Measurements from ENCODE around the gene NSRP1.
"Not testable (repeated sequence)": the region's sequence is repeated elsewhere in the genome, so short reads cannot be mapped to it uniquely, and the experiment has no call there.

The NSRP1 gene

DNA sequence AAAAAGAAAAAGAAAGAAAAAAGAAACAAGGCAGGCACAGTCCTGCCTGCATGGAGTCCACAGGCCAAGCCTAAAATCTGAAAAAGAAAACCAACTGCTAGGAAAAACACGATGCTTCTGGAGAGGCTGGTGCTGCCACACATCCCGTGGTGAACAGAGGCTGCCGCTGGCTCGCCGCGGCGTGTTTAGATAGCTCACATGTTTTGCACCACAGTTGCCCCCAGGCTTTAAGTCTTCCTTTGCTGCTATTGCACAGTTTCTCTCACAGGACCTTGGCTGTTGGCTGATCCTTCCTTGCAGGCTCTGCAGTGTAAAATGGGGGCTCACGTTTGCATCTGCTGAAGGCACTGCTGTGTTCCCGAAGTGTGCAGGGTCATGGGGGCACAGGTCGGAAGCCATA is 110.3 kb downstream of the NSRP1 start:
- no peak for DNase-seq (ENCODE audit: low read depth)
- TF ChIP-seq, protein P1, sequence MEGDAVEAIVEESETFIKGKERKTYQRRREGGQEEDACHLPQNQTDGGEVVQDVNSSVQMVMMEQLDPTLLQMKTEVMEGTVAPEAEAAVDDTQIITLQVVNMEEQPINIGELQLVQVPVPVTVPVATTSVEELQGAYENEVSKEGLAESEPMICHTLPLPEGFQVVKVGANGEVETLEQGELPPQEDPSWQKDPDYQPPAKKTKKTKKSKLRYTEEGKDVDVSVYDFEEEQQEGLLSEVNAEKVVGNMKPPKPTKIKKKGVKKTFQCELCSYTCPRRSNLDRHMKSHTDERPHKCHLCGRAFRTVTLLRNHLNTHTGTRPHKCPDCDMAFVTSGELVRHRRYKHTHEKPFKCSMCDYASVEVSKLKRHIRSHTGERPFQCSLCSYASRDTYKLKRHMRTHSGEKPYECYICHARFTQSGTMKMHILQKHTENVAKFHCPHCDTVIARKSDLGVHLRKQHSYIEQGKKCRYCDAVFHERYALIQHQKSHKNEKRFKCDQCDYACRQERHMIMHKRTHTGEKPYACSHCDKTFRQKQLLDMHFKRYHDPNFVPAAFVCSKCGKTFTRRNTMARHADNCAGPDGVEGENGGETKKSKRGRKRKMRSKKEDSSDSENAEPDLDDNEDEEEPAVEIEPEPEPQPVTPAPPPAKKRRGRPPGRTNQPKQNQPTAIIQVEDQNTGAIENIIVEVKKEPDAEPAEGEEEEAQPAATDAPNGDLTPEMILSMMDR (conservative IDR thresholded peaks at IDR 0.05; ENCODE audit: low read length) = no peak
- H3K4me3 ChIP-seq (ENCODE audit: low read length) = no peak overlapping the region

DNA sequence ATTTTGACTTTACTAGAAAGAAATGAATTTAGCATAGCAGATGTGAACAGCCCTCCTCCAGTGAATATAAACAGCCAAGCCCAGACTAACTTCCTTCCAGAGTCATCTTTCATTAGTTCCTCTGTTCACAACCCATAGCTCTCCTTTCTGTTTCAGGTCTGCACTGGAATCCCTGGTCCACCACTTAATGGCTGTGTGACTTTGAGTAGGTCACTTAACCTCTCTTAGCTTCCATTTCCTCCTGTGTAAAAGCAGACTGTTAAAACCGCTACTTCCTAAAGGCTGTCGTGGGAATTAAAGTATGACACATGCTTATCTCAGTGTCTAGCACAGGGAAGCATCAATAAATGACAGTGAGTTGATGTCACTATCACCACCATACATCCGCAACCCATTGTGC is 111.4 kb downstream of the NSRP1 start:
- H3K4me3 ChIP-seq (ENCODE audit: low read length) = no peak overlapping the region
- TF ChIP-seq, protein P1 (conservative IDR thresholded peaks at IDR 0.05; ENCODE audit: low read length) = no peak

DNA sequence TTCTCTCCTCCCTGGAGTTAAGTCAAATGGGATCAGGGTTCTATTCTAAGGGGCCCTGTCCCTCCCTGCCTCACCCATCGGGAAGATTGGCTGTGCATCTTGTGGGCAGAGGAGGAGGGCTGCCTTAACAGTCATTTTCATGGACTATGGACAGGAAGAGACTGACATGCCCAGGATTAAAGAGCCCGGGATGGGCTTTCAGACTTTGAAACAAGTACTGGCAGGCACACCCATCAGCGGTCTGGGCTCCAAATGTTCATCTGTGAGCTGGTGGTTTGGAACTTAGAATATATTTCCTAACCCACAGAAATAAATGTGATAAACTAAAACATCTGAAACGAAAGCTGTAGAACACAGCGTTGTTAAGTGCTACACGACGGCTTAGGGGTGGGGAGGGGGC is 112.4 kb downstream of the NSRP1 start:
- TF ChIP-seq, protein P1 (conservative IDR thresholded peaks at IDR 0.05; ENCODE audit: low read length) = no peak
- DNase-seq (ENCODE audit: low read depth) = peak; percentile 68
- H3K4me3 ChIP-seq (ENCODE audit: low read length) = peak overlapping the region; percentile 46

More for the DNA sequence above, 111.4 kb downstream of the NSRP1 start:
- no peak for DNase-seq (ENCODE audit: low read depth)

DNA sequence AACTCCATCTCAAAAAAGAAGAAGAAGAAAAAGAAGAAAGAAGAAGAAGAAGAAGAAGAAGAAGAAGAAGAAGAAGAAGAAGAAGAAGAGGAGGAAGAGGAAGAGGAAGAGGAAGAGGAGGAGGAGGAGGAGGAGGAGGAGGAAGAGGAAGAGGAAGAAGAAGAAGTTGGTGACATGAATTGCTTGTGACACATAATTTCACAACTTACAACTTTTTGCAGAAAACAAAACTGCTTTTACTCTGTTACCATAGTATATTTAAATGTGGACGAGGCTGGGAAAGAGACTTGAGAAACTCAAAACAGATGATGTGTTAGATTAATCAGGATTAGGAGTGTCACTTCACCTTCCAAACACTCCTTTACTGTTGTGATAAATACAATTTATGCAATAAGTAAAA is 113.4 kb downstream of the NSRP1 start:
- H3K4me3 ChIP-seq (ENCODE audit: low read length); DNase-seq (ENCODE audit: low read depth): not testable (repeated sequence)

DNA sequence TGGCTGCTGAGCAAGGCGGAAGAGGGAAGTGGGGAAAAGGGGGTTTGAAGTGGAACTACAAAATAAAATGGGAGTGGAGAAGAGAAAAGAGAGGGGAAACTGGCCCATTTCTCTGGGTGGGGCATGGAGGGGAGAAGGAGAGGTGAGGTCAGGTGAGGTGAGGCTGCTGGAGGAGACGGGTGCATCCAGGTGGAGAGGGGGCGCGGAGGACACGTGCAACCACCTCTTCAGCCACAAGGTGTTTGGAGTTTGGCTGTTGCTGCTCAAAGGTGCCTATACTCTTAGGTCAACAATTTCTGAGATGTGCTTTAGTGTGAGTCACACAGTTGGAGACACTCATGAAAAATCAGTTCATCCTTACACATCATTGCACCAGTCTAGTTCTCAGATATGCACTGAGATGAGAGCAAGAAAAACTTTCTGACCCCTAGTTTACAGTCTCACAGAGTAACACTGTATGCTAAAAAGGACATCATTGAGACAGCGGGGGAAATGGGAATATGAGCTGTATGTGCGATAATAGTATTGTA is 114.0 kb downstream of the NSRP1 start:
- TF ChIP-seq, protein P1 (conservative IDR thresholded peaks at IDR 0.05; ENCODE audit: low read length) = no peak
- peak; percentile 23 for DNase-seq (ENCODE audit: low read depth)
- no peak overlapping the region for H3K4me3 ChIP-seq (ENCODE audit: low read length)

DNA sequence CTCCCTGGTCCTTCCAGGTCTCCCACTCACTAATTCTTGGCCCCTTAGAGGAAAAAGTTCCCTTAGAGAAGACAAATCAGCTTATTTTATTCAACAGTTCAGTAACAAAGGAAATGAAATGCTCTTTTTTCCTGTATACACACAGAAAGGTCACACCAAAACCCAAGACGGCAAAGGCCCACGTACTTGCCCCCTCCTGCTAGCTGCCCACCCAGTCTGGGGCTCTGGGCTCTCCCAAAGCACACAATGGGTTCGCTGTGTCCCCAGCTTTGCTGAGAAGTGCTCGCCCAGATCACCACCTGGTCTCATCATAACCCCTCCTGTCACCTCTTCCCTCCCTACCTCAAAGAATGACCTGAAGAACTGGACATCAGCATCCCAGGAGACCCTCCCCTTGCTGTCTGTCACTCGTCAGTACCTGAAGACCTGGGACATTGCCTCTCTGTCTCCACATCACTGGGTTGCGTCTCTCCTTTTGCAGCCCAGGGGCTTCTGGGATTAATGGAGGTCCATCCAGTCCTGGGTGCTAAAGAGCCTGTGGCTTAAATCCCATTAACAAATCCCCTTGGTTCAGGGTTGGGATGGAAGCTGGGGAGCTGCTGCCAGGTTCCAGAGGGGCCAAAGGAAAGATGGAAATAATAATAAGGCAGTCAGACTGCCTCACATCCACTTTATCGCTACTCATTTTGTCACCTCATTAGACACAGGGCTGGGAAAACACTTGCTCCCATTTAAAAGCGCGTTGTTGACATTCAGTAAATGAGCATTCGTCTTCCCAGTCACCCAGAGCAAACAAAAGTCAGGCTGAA is 115.6 kb downstream of the NSRP1 start:
- TF ChIP-seq, protein P1 (conservative IDR thresholded peaks at IDR 0.05; ENCODE audit: low read length) = no peak
- no peak overlapping the region for H3K4me3 ChIP-seq (ENCODE audit: low read length)
- no peak for DNase-seq (ENCODE audit: low read depth)

DNA sequence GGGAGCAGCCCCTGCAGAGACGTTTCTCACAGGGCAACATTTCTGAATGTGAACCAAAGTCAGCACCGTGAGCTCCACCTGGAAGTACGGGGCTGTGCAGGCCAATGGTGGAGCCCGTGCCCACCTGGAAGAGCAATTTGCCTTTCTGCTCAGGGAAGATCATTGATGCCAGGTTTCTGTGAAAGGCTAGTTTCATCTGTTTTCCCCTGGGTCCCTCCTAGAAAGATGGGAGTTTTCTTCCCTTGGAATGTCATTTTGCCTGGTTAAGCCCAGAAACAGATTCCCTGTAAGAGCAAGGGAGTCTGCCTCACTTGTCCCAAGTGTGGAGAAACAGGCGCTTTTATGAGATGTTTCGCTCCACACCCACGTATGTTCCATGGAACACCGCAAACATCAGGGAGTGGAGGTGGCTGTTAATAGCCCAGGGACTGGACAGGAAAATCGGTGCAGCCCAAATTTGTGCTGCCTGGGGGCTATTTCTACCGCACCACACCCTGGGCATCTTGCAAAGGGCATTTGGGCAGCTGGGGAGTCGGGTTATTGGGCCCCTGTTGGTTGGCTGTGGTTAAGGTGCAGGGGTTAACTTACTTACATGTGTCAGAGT is 116.3 kb downstream of the NSRP1 start:
- no peak for DNase-seq (ENCODE audit: low read depth)
- TF ChIP-seq, protein P1 (conservative IDR thresholded peaks at IDR 0.05; ENCODE audit: low read length) = no peak
- H3K4me3 ChIP-seq (ENCODE audit: low read length) = no peak overlapping the region
